SK-N-SH (cell line): Measurements from ENCODE around the gene C7orf33. TPM values are rescaled to one million over a fixed set of nuclear protein-coding genes. Genes with fewer than 3 reads are reported as not detected.

Experiments
- CTCF ChIA-PET: fragments of 300-600, 350-600 bp; formaldehyde crosslinking; extraction: SDS; loops from one replicate; lab custom pipeline; 2021; lab: Yijun Ruan, JAX
- POLR2A ChIA-PET: fragments of 350-600 bp; sonication (Branson Sonifier 250); formaldehyde crosslinking; extraction: SDS; loops from one replicate; lab custom pipeline; 2020; ENCODE audit warnings: antibody characterized with exemption, inconsistent platforms; lab: Yijun Ruan, JAX
- DNase-seq: peaks from one replicate; pipeline ENCODE4 v3.0.0; 2012
- H2AFZ ChIP-seq: fragments of 200-600 bp; sonication (generic); 2 replicates; pipeline ENCODE4 v1.8.1; 2016; ENCODE audit warnings: antibody characterized with exemption, mild to moderate bottlenecking, low read depth
- H3F3A ChIP-seq: fragments of 200-600 bp; sonication (generic); replicated peaks from 2 replicates; pipeline ENCODE3; 2016; ENCODE audit warnings: antibody characterized with exemption, mild to moderate bottlenecking; ENCODE audit not compliant: insufficient read depth
- H3K27ac ChIP-seq, 2 experiments: fragments of 200-500 bp in 1 of 2; fragments of 200-600 bp in 1 of 2; sonication (Bioruptor generic) in 1 of 2; sonication (generic), shearing (Covaris generic) in 1 of 2; 2 replicates each; pipeline versions ENCODE4 v1.5.1 to v1.6.1; 2014 to 2016; ENCODE audit warnings: low read depth in 2 of 2, inconsistent platforms in 1 of 2, low read length in 1 of 2, mild to moderate bottlenecking in 1 of 2, mixed read lengths in 1 of 2
- H3K27me3 ChIP-seq: fragments of 200-600 bp; sonication (generic), shearing (Covaris generic); 2 replicates; pipeline ENCODE4 v1.6.1; 2016; ENCODE audit warnings: mixed run types; ENCODE audit not compliant: insufficient read depth
- H3K36me3 ChIP-seq, 2 experiments: fragments of 200-500 bp in 1 of 2; fragments of 200-600 bp in 1 of 2; sonication (Bioruptor generic) in 1 of 2; sonication (generic) in 1 of 2; replicated peaks in 1 of 2; 2 replicates each; pipeline versions ENCODE3 to v1.5.1; 2014 to 2016; ENCODE audit warnings: low read length in 1 of 2, mild to moderate bottlenecking in 1 of 2; ENCODE audit not compliant: insufficient read depth in 2 of 2, control insufficient read depth in 1 of 2
- H3K4me1 ChIP-seq, 2 experiments: fragments of 200-500 bp in 1 of 2; fragments of 200-600 bp in 1 of 2; sonication (Bioruptor generic) in 1 of 2; sonication (generic), shearing (Covaris generic) in 1 of 2; 2 replicates each; pipeline versions ENCODE4 v1.5.1 to v1.6.1; 2014 to 2016; ENCODE audit warnings: low read depth in 1 of 2, low read length in 1 of 2, mixed run types in 1 of 2; ENCODE audit not compliant: insufficient read depth in 2 of 2, control insufficient read depth in 1 of 2
- H3K4me2 ChIP-seq: fragments of 200-600 bp; sonication (generic), shearing (Covaris generic); 2 replicates; pipeline ENCODE4 v1.6.1; 2017; ENCODE audit warnings: mixed run types
- H3K4me3 ChIP-seq, 2 experiments: fragments of 200-500 bp in 1 of 2; fragments of 200-600 bp in 1 of 2; sonication (Bioruptor generic) in 1 of 2; sonication (generic), shearing (Covaris generic) in 1 of 2; 2 replicates each; pipeline versions ENCODE4 v1.5.1 to v1.8.1; 2014 to 2016; ENCODE audit warnings: low read depth in 2 of 2, inconsistent platforms in 1 of 2, low read length in 1 of 2, mild to moderate bottlenecking in 1 of 2, mixed read lengths in 1 of 2, moderate library complexity in 1 of 2
- H3K79me2 ChIP-seq: fragments of 200-600 bp; sonication (generic); 2 replicates; pipeline ENCODE4 v1.8.1; 2017; ENCODE audit warnings: mild to moderate bottlenecking; ENCODE audit not compliant: insufficient read depth
- H3K9ac ChIP-seq: fragments of 200-600 bp; sonication (generic); 2 replicates; pipeline ENCODE4 v1.6.1; 2017; ENCODE audit warnings: mixed run types
- H3K9me2 ChIP-seq: fragments of 200-600 bp; sonication (generic); 2 replicates; pipeline ENCODE4 v1.6.1; 2017; ENCODE audit warnings: mixed run types
- H3K9me3 ChIP-seq: fragments of 200-600 bp; sonication (generic); 2 replicates; pipeline ENCODE4 v1.6.1; 2017; ENCODE audit warnings: mixed run types, mild to moderate bottlenecking, moderate library complexity
- H4K20me1 ChIP-seq: fragments of 200-600 bp; sonication (generic); 2 replicates; pipeline ENCODE4 v1.6.1; 2017; ENCODE audit warnings: mild to moderate bottlenecking, mixed run types; ENCODE audit not compliant: insufficient read depth
- ELF1 ChIP-seq: IDR thresholded peaks from 2 replicates; pipeline ENCODE4 v1.4.0; 2012
- EP300 ChIP-seq, 2 experiments: IDR thresholded peaks; 2 replicates each; pipeline versions ENCODE4 v1.4.0 to v1.6.1; 2012; ENCODE audit warnings: borderline replicate concordance in 1 of 2, low read depth in 1 of 2, low read length in 1 of 2
- MXI1 ChIP-seq: IDR thresholded peaks from 2 replicates; pipeline ENCODE4 v1.6.1; 2012; ENCODE audit warnings: mild to moderate bottlenecking, low read depth, low read length, improper control_type of control experiment
- PBX3 ChIP-seq: IDR thresholded peaks from 2 replicates; pipeline ENCODE4; 2012
- RAD21 ChIP-seq: IDR thresholded peaks from 2 replicates; pipeline ENCODE4 v1.6.1; 2012; ENCODE audit warnings: mild to moderate bottlenecking, low read length
- SMC3 ChIP-seq: IDR thresholded peaks from 2 replicates; pipeline ENCODE4 v1.6.1; 2012; ENCODE audit warnings: low read depth, low read length, improper control_type of control experiment
- TAF1 ChIP-seq: IDR thresholded peaks from 2 replicates; pipeline ENCODE4 v1.6.1; 2012; ENCODE audit warnings: low read depth, mild to moderate bottlenecking, low read length, moderate library complexity, borderline replicate concordance
- WGBS: methylation state at CpG from one replicate; pipeline ENCODE4 v1.1.6; 2017; ENCODE audit warnings: low lambda C conversion rate; 5-methylcytosine and 5-hydroxymethylcytosine counted together
- polyA plus RNA-seq, 3 experiments: library from polyadenylated mRNA; depleted of rRNA; stranded (reverse); fragments of >200 nt; gene quantifications; 2 replicates each; pipeline ENCODE4 v1.2.3, GENCODE V29; 2012
- TF ChIP-seq, protein P1 (sequence below): fragments of 150-350 bp; IDR thresholded peaks from 2 replicates; pipeline ENCODE4 v1.6.1; 2016; ENCODE audit warnings: mild to moderate bottlenecking, low read depth, low read length

C7orf33 gene, protein sequence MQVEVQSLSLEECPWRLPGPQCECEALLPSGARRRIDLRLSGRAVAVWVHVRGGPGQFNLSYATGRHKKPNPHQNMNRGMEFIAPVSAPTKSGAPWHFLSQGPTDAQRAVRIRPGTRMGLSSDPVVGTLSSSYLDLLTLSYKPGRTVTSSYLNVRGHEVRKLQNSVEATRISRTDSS
- not detected in 2 replicates for polyA plus RNA-seq (2012; rRNA removed)
- polyA plus RNA-seq (2012; cell fraction: cytosol; rRNA removed), result not detected in 2 replicates
- polyA plus RNA-seq (2012; cell fraction: nucleus; rRNA removed), result not detected in 2 replicates

DNA sequence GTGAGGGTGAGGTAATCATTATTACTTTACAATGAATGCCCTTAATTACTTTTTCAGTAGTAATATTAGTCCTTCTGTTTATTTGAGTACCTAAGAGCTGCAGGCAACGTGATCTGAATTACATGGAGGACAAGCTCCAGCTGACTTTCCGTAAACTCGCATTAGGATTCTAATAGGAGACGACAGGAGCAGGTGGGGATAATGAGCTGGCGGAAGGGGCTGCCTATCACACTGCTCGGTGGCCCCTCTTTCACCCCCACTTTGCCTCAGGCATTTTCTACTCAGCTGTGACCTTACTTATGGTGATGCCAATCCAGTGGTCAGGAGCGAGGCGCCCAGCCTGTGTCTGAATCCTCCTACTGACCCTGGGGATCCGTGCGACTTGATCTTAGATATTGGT is at the start of gene C7orf33:
Gene C7orf33 (plus strand): TSS at position 296 of the 400 bp plus-strand sequence. CDS start 160 bp downstream, outside the sequence.
- H3K4me2 ChIP-seq, result no peak within 1 kb of the TSS
- H3K36me3 ChIP-seq, result no peaks in the 10 kb centered on the region
- H3K4me3 ChIP-seq, result no peak within 1 kb of the TSS
- H3K79me2 ChIP-seq, result no peaks in the 10 kb centered on the region
- H3K9ac ChIP-seq, result no peak within 1 kb of the TSS
- no peak for DNase-seq
- ChIA-PET POLR2A (no interaction called here), CTCF (no interaction called here)
- H3K9me3 ChIP-seq, result no peaks in the 10 kb centered on the region
- WGBS, result 81% methylated on average over 10 of the region's 10 CpGs
- no peaks in the 10 kb centered on the region for H3K9me2 ChIP-seq
- H4K20me1 ChIP-seq, result no peaks in the 10 kb centered on the region
- no peak within 1 kb of the TSS for H3K27ac ChIP-seq
- TF ChIP-seq TAF1 (no peak), RAD21 (no peak), SMC3 (no peak), ELF1 (no peak)
- TF ChIP-seq, all 33 proteins: peak for 0
- Histone ChIP-seq H2AFZ (no peak within 1 kb of the TSS), H3K4me1 (no peaks in the 10 kb centered on the region), H3K27me3 (peaks cover 17% of the 10 kb centered on the region; the same call in 1 of the 2 replicates), H3F3A (no peaks in the 10 kb centered on the region)

- Histone ChIP-seq H3K4me2 (no peak overlapping the region), H3K9ac (no peak overlapping the region), H3K36me3 (no peaks in the 10 kb centered on the region), H3K79me2 (no peaks in the 10 kb centered on the region), H3K9me2 (no peaks in the 10 kb centered on the region), H3K9me3 (no peaks in the 10 kb centered on the region), H3K4me1 (peaks cover 6 to 11% of the 10 kb centered on the region in 2 experiments; a peak in 3 of 4 replicates), H3F3A (peaks cover 13% of the 10 kb centered on the region), H3K27ac (no peak overlapping the region), H2AFZ (0 out of 2 replicates have a peak overlapping the region, but pooled peaks have one; percentile 8)
- DNase-seq, result no peak
- ChIA-PET POLR2A (no interaction called here), CTCF (interaction anchor here (1.0 to 3.9 kb wide), 2 partner anchors 15 to 33 kb away, joined by 3 to 20 read pairs; no protein-coding TSS in a partner anchor)
- WGBS, result 85% methylated on average over 6 of the region's 6 CpGs
- TF ChIP-seq, protein P1, sequence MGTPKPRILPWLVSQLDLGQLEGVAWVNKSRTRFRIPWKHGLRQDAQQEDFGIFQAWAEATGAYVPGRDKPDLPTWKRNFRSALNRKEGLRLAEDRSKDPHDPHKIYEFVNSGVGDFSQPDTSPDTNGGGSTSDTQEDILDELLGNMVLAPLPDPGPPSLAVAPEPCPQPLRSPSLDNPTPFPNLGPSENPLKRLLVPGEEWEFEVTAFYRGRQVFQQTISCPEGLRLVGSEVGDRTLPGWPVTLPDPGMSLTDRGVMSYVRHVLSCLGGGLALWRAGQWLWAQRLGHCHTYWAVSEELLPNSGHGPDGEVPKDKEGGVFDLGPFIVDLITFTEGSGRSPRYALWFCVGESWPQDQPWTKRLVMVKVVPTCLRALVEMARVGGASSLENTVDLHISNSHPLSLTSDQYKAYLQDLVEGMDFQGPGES, result no peak
- TF ChIP-seq TAF1 (no peak), MXI1 (no peak), EP300 (IDR thresholded peaks at IDR 0.05; ENCODE audit: borderline replicate concordance in 1 of 2, low read depth in 1 of 2, low read length in 1 of 2) (no peak), PBX3 (no peak)
- TF ChIP-seq, all 33 proteins: peak for 0
- Histone ChIP-seq H3K27me3 (no peaks in the 10 kb centered on the region), H4K20me1 (no peaks in the 10 kb centered on the region), H3K4me3 (no peak overlapping the region)
Observed at GRCh38 chr7:148541891-148542504, 48.6 kb upstream of the C7orf33 start.
